Heart left ventricle (tissue), 16 donors: Measurements from ENCODE around the gene TMEM132D. TPM values are rescaled to one million over a fixed set of nuclear protein-coding genes. Genes with fewer than 3 reads are reported as not detected.

Experiments
- ATAC-seq, 4 donors: fragments of 200-7000 bp; cut with Tn5 transposase; one replicate each; pipeline ENCODE4 v1.9.1; 2020 to 2022; ENCODE audit warnings: moderate library complexity in 4 of 4, mild to moderate bottlenecking in 3 of 4, moderate number of reproducible peaks in 1 of 4
- DNase-seq, 5 donors: peaks; one replicate each; pipeline ENCODE4 v3.0.0-alpha.2; 2020
- H3K27ac ChIP-seq, 12 donors: fragments of 200-600 bp; sonication (generic) in 4 of 12; one replicate each; pipeline versions ENCODE4 v1.5.0 to v1.8.0; 2016 to 2022; ENCODE audit warnings: mild to moderate bottlenecking in 2 of 12
- H3K27me3 ChIP-seq, 9 donors: fragments of 200-600 bp; sonication (generic) in 2 of 9; one replicate each; pipeline versions ENCODE4 v1.5.1 to v1.8.0; 2016 to 2022; ENCODE audit warnings: mild to moderate bottlenecking in 3 of 9
- H3K36me3 ChIP-seq, 9 donors: fragments of 200-600 bp; sonication (generic) in 2 of 9; one replicate each; pipeline versions ENCODE4 v1.5.0 to v1.8.0; 2018 to 2022; ENCODE audit warnings: mild to moderate bottlenecking in 2 of 9
- H3K4me1 ChIP-seq, 12 donors: fragments of 200-600 bp; sonication (generic) in 4 of 12; one replicate each; pipeline versions ENCODE4 v1.5.0 to v1.8.0; 2016 to 2022; ENCODE audit warnings: mild to moderate bottlenecking in 3 of 12
- H3K4me3 ChIP-seq, 12 donors: fragments of 200-600 bp; sonication (generic) in 4 of 12; one replicate each; pipeline versions ENCODE4 v1.5.0 to v1.8.0; 2017 to 2022; ENCODE audit warnings: mild to moderate bottlenecking in 9 of 12, moderate library complexity in 4 of 12
- H3K9me3 ChIP-seq, 12 donors: fragments of 200-600 bp; sonication (generic) in 4 of 12; one replicate each; pipeline versions ENCODE4 v1.5.0 to v1.8.0; 2016 to 2022; ENCODE audit warnings: mild to moderate bottlenecking in 1 of 12
- CTCF ChIP-seq, 12 donors: fragments of 200-600 bp; sonication (generic) in 4 of 12; IDR thresholded peaks; one replicate each; pipeline versions ENCODE4 v1.5.0 to v1.8.0; 2018 to 2022; ENCODE audit warnings: antibody characterized with exemption in 12 of 12, mild to moderate bottlenecking in 5 of 12
- POLR2A ChIP-seq, 2 donors: fragments of 450-650 bp; IDR thresholded peaks; one replicate each; pipeline ENCODE4 v1.6.1; 2017; ENCODE audit warnings: antibody characterized with exemption in 2 of 2, mild to moderate bottlenecking in 2 of 2, moderate library complexity in 2 of 2
- WGBS, 4 donors: extraction: QIAGEN DNeasy Blood & Tissue Kit in 2 of 4; methylation state at CpG; one replicate each; pipeline versions ENCODE4 v1.1.5 to v1.1.7; 2013 to 2018; 5-methylcytosine and 5-hydroxymethylcytosine counted together
- intact Hi-C, 10 donors: fragments of 100-400 bp; cut with DNase I; formaldehyde crosslinking; loops; one replicate each; pipeline versions ENCODE4 v1.11.1 to v1.14.2; 2022
- polyA plus RNA-seq, 2 donors: library from polyadenylated mRNA; stranded (reverse); fragments of 200-250 nt; gene quantifications; one replicate each; pipeline ENCODE4 v1.2.3, GENCODE V29; 2013
- total RNA-seq, 9 donors: library from RNA; depleted of rRNA in 2 of 9; stranded (reverse); fragments of >200 nt in 2 of 9; fragmentation: NEBNext Ultra II Directional in 3 of 9; extraction: Animal tissue kit (Norgen Biotek cat#: 25700) in 3 of 9; gene quantifications; one replicate each; pipeline versions ENCODE4 v1.1.0 to v1.2.4, GENCODE V29; 2016 to 2023
- donor health status: ischemic (EF 13 %, LVEDD 7.1; RV severe dilation, severe dysfunction).
- donor health status: healthy with polysubstance abuse.
- donor health status: DM: no; HTN: yes; CAD: no.
- donor health status: DM: no; HTN: no; CAD: no.
- donor health status: ischemic (EF 25% LVEDD 6.9; RV normal size, moderate dysfunction).
- donor health status: ischemic (EF 25% LVEDD 5.7; RV mildly dilated, moderate dysfunction).
- donor health status: healthy.
- donor health status: DM: yes; HTN: yes; CAD: no.
- donor health status: ischemic (EF 35%, LVEDD 5.7; RV mildly dilated, moderate dysfunction).
- donor health status: nonischemic (EF 11% LVEDD 7.7; RV severe dilation, severe dysfunction).
- donor health status: DM: yes; HTN: yes; CAD: no.
- donor health status: PGD.
- donor health status: ischemic (EF 29% LVEDD 5.4; RV normal size, mild dysfunction).
- donor health status: nonischemic (EF 23%, LVEDD 6.1; RV moderate dilation, normal function).

The TMEM132D gene
- total and polyA plus RNA-seq, 11 donors = not detected

- intact Hi-C loops = no loop called here
- H3K27me3 ChIP-seq = peaks cover 0 to 6% (median 0%) of the 10 kb centered on the region in 9 donors
- ATAC-seq (no peak), DNase-seq (no peak)
- no peaks in the 10 kb centered on the region for H3K36me3 ChIP-seq
- H3K4me1 ChIP-seq = no peaks in the 10 kb centered on the region
- no peak overlapping the region for H3K4me3 ChIP-seq
- WGBS, 4 donors = 43 to 53% (median 49%) methylated on average over 6 of the region's 6 CpGs
- no peak overlapping the region for H3K27ac ChIP-seq
- TF ChIP-seq CTCF (IDR thresholded peaks at IDR 0.05) = no peak
- no peak for TF ChIP-seq POLR2A (IDR thresholded peaks at IDR 0.05)
- H3K9me3 ChIP-seq = peaks cover 0 to 3% (median 0%) of the 10 kb centered on the region in 12 donors
Measured at GRCh38 chr12:129631316-129631715, 272.5 kb downstream of the TMEM132D start.

- DNase-seq (no peak), ATAC-seq (no peak)
- WGBS, 4 donors = 74 to 92% (median 78%) methylated on average over 1 of the region's 1 CpG
- peaks cover 0 to 6% (median 0%) of the 10 kb centered on the region in 9 donors for H3K27me3 ChIP-seq
- intact Hi-C loops = no loop called here
- H3K27ac ChIP-seq = no peak overlapping the region
- no peak overlapping the region for H3K4me3 ChIP-seq
- peaks cover 0 to 3% (median 0%) of the 10 kb centered on the region in 12 donors for H3K9me3 ChIP-seq
- H3K4me1 ChIP-seq = no peaks in the 10 kb centered on the region
- no peaks in the 10 kb centered on the region for H3K36me3 ChIP-seq
- TF ChIP-seq POLR2A (IDR thresholded peaks at IDR 0.05) = no peak
- TF ChIP-seq CTCF (IDR thresholded peaks at IDR 0.05) = no peak
Measured at GRCh38 chr12:129629901-129630300, 273.9 kb downstream of the TMEM132D start.

GRCh38 chr12:129622566-129622965, 281.3 kb downstream of the TMEM132D start:
- Histone ChIP-seq H3K27me3 (no peaks in the 10 kb centered on the region), H3K4me3 (no peak overlapping the region), H3K9me3 (peaks cover 0 to 3% (median 0%) of the 10 kb centered on the region in 12 donors), H3K36me3 (no peaks in the 10 kb centered on the region), H3K27ac (no peak overlapping the region), H3K4me1 (no peaks in the 10 kb centered on the region)
- intact Hi-C loops = no loop called here
- WGBS, 4 donors = 82 to 96% (median 92%) methylated on average over 4 of the region's 4 CpGs
- DNase-seq (no peak), ATAC-seq (no peak)
- TF ChIP-seq POLR2A (IDR thresholded peaks at IDR 0.05) (no peak), CTCF (IDR thresholded peaks at IDR 0.05) (no peak)

- Histone ChIP-seq H3K4me3 (no peak overlapping the region), H3K27ac (no peak overlapping the region), H3K36me3 (no peaks in the 10 kb centered on the region), H3K27me3 (no peaks in the 10 kb centered on the region), H3K4me1 (no peaks in the 10 kb centered on the region), H3K9me3 (peaks cover 0 to 3% (median 0%) of the 10 kb centered on the region in 12 donors)
- 67 to 73% (median 70%) methylated on average over 5 of the region's 5 CpGs for WGBS, 4 donors
- TF ChIP-seq POLR2A (IDR thresholded peaks at IDR 0.05) (no peak), CTCF (IDR thresholded peaks at IDR 0.05) (no peak)
- intact Hi-C loops = no loop called here
- DNase-seq (no peak), ATAC-seq (no peak)
Measured at GRCh38 chr12:129619271-129619670, 284.6 kb downstream of the TMEM132D start.
